Measurements from ENCODE around the gene OCA2. TPM values are rescaled to one million over a fixed set of nuclear protein-coding genes. Genes with fewer than 3 reads are reported as not detected.
"Not testable (repeated sequence)": the region's sequence is repeated elsewhere in the genome, so short reads cannot be mapped to it uniquely, and the experiment has no call there.

OCA2 gene
- total RNA-seq, 1 donor from 2014 or later = 0.79 TPM

DNA sequence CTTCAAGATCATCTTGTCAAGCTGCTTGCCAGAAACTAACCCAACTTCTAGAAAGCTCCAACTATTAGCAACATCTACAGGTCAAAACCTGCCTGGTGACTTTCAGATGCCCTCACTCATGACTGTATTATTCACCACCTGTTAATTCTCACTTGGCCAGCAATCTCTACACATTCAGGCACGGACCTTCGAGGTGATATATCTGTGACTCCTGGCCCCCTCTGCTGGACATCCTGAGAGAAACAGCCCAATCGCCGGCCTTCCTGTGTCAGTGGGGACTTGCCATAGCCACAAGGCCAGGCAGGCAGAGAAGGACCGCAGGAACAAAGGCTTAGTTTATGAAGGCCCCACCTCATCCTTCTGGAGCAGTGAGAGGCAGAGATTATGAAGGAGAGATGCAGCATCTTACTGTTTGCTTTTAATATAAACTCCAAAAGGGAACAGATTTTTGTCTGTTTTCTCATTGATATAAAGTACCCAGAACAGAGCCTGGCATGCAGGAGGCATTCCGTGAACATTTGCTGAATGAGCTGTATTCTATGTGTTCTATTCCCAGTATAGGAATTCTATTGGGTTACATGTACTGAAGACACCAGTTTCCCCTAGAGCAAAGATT is 24.4 kb upstream of the OCA2 start:
- H3K27ac Mint-ChIP-seq = no peak overlapping the region
- H3K27me3 Mint-ChIP-seq = no peaks in the 10 kb centered on the region
- H3K4me3 Mint-ChIP-seq (ENCODE audit: low read depth) = no peak overlapping the region
- H3K36me3 Mint-ChIP-seq (ENCODE audit: insufficient read depth) = peaks cover 16% of the 10 kb centered on the region
- DNase-seq (ENCODE audit: low spot score, unreplicated experiment) = peak; percentile 71
- TF ChIP-seq, protein P1, sequence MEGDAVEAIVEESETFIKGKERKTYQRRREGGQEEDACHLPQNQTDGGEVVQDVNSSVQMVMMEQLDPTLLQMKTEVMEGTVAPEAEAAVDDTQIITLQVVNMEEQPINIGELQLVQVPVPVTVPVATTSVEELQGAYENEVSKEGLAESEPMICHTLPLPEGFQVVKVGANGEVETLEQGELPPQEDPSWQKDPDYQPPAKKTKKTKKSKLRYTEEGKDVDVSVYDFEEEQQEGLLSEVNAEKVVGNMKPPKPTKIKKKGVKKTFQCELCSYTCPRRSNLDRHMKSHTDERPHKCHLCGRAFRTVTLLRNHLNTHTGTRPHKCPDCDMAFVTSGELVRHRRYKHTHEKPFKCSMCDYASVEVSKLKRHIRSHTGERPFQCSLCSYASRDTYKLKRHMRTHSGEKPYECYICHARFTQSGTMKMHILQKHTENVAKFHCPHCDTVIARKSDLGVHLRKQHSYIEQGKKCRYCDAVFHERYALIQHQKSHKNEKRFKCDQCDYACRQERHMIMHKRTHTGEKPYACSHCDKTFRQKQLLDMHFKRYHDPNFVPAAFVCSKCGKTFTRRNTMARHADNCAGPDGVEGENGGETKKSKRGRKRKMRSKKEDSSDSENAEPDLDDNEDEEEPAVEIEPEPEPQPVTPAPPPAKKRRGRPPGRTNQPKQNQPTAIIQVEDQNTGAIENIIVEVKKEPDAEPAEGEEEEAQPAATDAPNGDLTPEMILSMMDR (IDR thresholded peaks at IDR 0.05; ENCODE audit: unreplicated experiment) = peak; percentile 72
- no peaks in the 10 kb centered on the region for H3K9me3 Mint-ChIP-seq (ENCODE audit: low read depth)
- peaks cover 2% of the 10 kb centered on the region for H3K4me1 Mint-ChIP-seq (ENCODE audit: low read depth)

DNA sequence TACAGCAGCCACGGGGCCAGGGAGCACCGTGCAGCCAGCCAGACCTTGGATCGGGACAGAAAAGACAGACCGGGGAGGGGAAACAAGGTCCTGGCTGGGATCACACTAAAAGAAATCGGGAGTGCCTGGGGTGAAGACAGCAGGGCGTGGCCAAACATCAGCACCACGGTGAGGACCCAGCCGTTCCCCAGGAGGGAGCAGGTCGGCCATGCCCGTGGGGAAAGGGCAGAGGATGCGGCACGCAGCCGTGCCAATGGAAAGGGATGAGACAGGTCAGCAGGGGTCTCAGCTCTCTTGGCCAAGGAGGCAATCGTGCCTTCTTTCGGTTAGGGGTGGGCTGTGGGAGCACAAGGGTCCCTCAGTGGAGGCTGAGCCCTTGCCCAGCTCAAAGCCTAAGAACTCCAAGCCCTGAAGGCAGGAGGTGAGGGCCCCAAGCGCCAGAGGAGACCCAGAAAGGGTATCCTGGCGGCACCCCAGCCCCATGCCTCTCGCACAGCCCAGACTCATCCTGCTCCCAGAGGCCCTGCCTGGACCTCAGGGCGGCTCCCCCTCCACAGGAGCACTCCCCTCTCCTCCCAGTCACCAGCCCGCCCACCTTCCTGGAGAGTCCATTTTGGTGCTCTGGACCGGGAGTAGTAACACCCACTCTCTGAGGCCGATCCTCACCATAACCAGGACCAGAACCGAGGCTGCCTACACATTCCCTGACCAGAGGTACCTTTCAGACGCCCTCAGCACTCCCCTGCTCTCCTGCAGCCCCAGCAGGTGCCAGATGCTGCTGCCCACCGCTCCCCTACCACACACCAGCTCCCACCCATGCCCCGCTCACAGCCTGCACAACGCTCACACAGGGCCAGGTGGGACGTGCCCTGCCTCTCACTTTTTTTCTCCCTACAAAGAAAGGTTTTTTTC is 23.2 kb upstream of the OCA2 start:
- DNase-seq (ENCODE audit: low spot score, unreplicated experiment) = no peak
- TF ChIP-seq, protein P1 (IDR thresholded peaks at IDR 0.05; ENCODE audit: unreplicated experiment) = no peak
- peaks cover 2% of the 10 kb centered on the region for H3K4me1 Mint-ChIP-seq (ENCODE audit: low read depth)
- H3K9me3 Mint-ChIP-seq (ENCODE audit: low read depth) = no peaks in the 10 kb centered on the region
- H3K4me3 Mint-ChIP-seq (ENCODE audit: low read depth) = no peak overlapping the region
- peak overlapping the region; percentile 62 for H3K27ac Mint-ChIP-seq
- no peaks in the 10 kb centered on the region for H3K27me3 Mint-ChIP-seq
- H3K36me3 Mint-ChIP-seq (ENCODE audit: insufficient read depth) = peaks cover 21% of the 10 kb centered on the region

DNA sequence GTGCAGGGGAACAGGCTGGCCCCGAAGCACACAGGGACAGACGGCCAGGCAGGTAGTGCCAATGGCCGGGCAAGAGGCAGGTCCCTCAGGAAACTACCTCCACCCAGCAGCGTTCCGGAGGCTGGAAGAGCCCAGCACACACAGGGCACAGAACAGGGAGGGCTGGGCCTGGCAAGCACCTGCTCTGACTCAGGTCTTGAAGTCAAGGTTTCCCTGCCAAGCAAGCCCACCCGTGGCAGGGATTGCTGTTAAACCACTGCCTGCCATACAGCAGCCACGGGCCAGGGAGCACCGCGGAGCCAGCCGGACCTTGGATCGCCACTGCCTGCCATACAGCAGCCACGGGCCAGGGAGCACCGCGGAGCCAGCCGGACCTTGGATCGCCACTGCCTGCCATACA is 22.5 kb upstream of the OCA2 start:
- not testable (repeated sequence) for H3K27ac Mint-ChIP-seq; H3K9me3 Mint-ChIP-seq (ENCODE audit: low read depth); DNase-seq (ENCODE audit: low spot score, unreplicated experiment); H3K4me3 Mint-ChIP-seq (ENCODE audit: low read depth); H3K4me1 Mint-ChIP-seq (ENCODE audit: low read depth); H3K27me3 Mint-ChIP-seq
- peaks cover 22% of the 10 kb centered on the region for H3K36me3 Mint-ChIP-seq (ENCODE audit: insufficient read depth)

DNA sequence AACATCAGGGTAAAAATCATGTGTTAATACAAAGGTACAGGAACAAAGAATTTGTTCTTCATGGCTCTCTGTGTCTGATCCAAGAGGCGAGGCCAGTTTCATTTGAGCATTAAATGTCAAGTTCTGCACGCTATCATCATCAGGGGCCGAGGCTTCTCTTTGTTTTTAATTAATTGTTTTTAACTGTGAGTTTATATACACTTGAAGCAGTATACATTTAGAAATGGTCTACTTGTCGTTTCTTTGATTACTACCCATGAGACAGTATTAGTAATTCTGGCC is 21.2 kb upstream of the OCA2 start:
- TF ChIP-seq, protein P1 (IDR thresholded peaks at IDR 0.05; ENCODE audit: unreplicated experiment) = no peak
- peaks cover 2% of the 10 kb centered on the region for H3K4me1 Mint-ChIP-seq (ENCODE audit: low read depth)
- DNase-seq (ENCODE audit: low spot score, unreplicated experiment) = no peak

DNA sequence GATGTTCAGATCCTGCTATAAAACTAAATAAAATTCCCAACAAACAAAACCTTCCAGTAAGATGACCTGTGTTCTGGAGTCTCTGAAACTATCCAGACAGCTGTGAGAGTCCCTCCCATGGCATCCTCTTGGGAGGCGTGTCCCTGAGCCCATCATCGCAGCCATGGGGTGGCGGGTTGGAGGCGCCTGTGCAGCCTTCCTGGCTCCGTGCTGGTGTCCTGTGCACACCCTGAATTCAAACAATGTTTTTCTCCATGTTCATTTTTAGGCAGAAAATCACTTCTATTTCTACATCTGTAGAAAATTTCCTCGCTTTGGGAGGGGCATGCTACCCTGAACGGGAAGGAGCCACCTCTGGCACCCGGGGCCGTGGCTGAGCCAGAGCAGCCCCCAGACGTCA is 19.4 kb upstream of the OCA2 start:
- Mint-ChIP-seq H3K27ac (no peak overlapping the region), H3K4me3 (ENCODE audit: low read depth) (no peak overlapping the region), H3K9me3 (ENCODE audit: low read depth) (no peaks in the 10 kb centered on the region), H3K4me1 (ENCODE audit: low read depth) (peaks cover 2% of the 10 kb centered on the region), H3K27me3 (no peaks in the 10 kb centered on the region), H3K36me3 (ENCODE audit: insufficient read depth) (peaks cover 27% of the 10 kb centered on the region)
- no peak for DNase-seq (ENCODE audit: low spot score, unreplicated experiment)
- TF ChIP-seq, protein P1 (IDR thresholded peaks at IDR 0.05; ENCODE audit: unreplicated experiment) = no peak

More for the DNA sequence above, 21.2 kb upstream of the OCA2 start:
- peaks cover 27% of the 10 kb centered on the region for H3K36me3 Mint-ChIP-seq (ENCODE audit: insufficient read depth)
- H3K27me3 Mint-ChIP-seq = no peaks in the 10 kb centered on the region
- no peak overlapping the region for H3K27ac Mint-ChIP-seq
- no peaks in the 10 kb centered on the region for H3K9me3 Mint-ChIP-seq (ENCODE audit: low read depth)
- H3K4me3 Mint-ChIP-seq (ENCODE audit: low read depth) = no peak overlapping the region
